ENCODE measurements around the gene TMEM41A.

The TMEM41A gene

GRCh38 chr3:185507883-185508282 is 9.0 kb upstream of the TMEM41A start:
- no peaks in the 10 kb centered on the region for H3K4me1 ChIP-seq (ENCODE audit: low read length)
- no peak overlapping the region for H3K27ac ChIP-seq (ENCODE audit: low read length)
- H3K9me3 ChIP-seq (ENCODE audit: insufficient read depth, low read length), result no peaks in the 10 kb centered on the region
- H2AFZ ChIP-seq (ENCODE audit: low read depth, low read length), result no peak overlapping the region
- no peak overlapping the region for H3K4me2 ChIP-seq (ENCODE audit: low read length)
- no peaks in the 10 kb centered on the region for H3K27me3 ChIP-seq (ENCODE audit: low read depth, low read length)
- no peaks in the 10 kb centered on the region for H3K36me3 ChIP-seq (replicated peaks; ENCODE audit: low read depth, low read length)
- TF ChIP-seq, protein P1, sequence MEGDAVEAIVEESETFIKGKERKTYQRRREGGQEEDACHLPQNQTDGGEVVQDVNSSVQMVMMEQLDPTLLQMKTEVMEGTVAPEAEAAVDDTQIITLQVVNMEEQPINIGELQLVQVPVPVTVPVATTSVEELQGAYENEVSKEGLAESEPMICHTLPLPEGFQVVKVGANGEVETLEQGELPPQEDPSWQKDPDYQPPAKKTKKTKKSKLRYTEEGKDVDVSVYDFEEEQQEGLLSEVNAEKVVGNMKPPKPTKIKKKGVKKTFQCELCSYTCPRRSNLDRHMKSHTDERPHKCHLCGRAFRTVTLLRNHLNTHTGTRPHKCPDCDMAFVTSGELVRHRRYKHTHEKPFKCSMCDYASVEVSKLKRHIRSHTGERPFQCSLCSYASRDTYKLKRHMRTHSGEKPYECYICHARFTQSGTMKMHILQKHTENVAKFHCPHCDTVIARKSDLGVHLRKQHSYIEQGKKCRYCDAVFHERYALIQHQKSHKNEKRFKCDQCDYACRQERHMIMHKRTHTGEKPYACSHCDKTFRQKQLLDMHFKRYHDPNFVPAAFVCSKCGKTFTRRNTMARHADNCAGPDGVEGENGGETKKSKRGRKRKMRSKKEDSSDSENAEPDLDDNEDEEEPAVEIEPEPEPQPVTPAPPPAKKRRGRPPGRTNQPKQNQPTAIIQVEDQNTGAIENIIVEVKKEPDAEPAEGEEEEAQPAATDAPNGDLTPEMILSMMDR (IDR thresholded peaks at IDR 0.05; ENCODE audit: low read depth, low read length), result no peak
- no peak for TF ChIP-seq EZH2phosphoT487 (IDR thresholded peaks at IDR 0.05; ENCODE audit: low read depth)
- no peak overlapping the region for H3K4me3 ChIP-seq (ENCODE audit: low read length)
- no peaks in the 10 kb centered on the region for H3K79me2 ChIP-seq (ENCODE audit: low read length)
- no peak overlapping the region for H3K9ac ChIP-seq (ENCODE audit: low read length)
- H4K20me1 ChIP-seq (ENCODE audit: insufficient read depth, low read length), result no peaks in the 10 kb centered on the region

DNA sequence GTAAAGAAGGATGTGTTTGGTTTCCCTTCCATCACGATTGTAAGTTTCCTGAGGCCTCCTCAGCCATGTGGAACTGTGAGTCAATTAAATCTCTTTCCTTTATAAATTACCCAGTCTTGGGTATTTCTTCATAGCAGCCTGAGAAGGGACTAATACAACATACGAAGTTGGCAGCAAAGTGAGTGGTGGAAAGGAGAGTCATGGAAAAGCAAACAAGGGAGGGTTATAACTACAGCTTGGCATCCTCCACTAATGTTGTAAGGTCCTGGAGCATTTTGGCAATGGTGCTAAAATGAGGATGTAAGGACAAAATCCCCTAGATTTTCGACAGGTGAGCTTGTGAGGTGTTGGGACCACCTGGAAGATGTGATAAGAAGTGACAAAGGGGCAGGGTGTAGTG is 5.8 kb upstream of the TMEM41A start:
- H3K36me3 ChIP-seq (replicated peaks; ENCODE audit: low read depth, low read length), result no peaks in the 10 kb centered on the region
- no peak overlapping the region for H2AFZ ChIP-seq (ENCODE audit: low read depth, low read length)
- no peak overlapping the region for H3K9ac ChIP-seq (ENCODE audit: low read length)
- no peak overlapping the region for H3K27ac ChIP-seq (ENCODE audit: low read length)
- H3K9me3 ChIP-seq (ENCODE audit: insufficient read depth, low read length), result no peaks in the 10 kb centered on the region
- TF ChIP-seq EZH2phosphoT487 (IDR thresholded peaks at IDR 0.05; ENCODE audit: low read depth), result no peak
- TF ChIP-seq, protein P1 (IDR thresholded peaks at IDR 0.05; ENCODE audit: low read depth, low read length), result no peak
- no peaks in the 10 kb centered on the region for H4K20me1 ChIP-seq (ENCODE audit: insufficient read depth, low read length)
- no peak overlapping the region for H3K4me2 ChIP-seq (ENCODE audit: low read length)
- no peaks in the 10 kb centered on the region for H3K27me3 ChIP-seq (ENCODE audit: low read depth, low read length)
- H3K79me2 ChIP-seq (ENCODE audit: low read length), result no peaks in the 10 kb centered on the region
- H3K4me3 ChIP-seq (ENCODE audit: low read length), result no peak overlapping the region
- no peaks in the 10 kb centered on the region for H3K4me1 ChIP-seq (ENCODE audit: low read length)

- Histone ChIP-seq H3K79me2 (ENCODE audit: low read length) (peaks cover 2% of the 10 kb centered on the region), H3K27me3 (ENCODE audit: low read depth, low read length) (no peaks in the 10 kb centered on the region), H4K20me1 (ENCODE audit: insufficient read depth, low read length) (no peaks in the 10 kb centered on the region), H3K4me3 (ENCODE audit: low read length) (no peak overlapping the region), H3K9me3 (ENCODE audit: insufficient read depth, low read length) (no peaks in the 10 kb centered on the region), H3K27ac (ENCODE audit: low read length) (no peak overlapping the region), H2AFZ (ENCODE audit: low read depth, low read length) (no peak overlapping the region), H3K36me3 (replicated peaks; ENCODE audit: low read depth, low read length) (no peaks in the 10 kb centered on the region), H3K4me1 (ENCODE audit: low read length) (peaks cover 6% of the 10 kb centered on the region; the same call in 1 of the 2 replicates), H3K9ac (ENCODE audit: low read length) (no peak overlapping the region), H3K4me2 (ENCODE audit: low read length) (no peak overlapping the region)
- no peak for TF ChIP-seq EZH2phosphoT487 (IDR thresholded peaks at IDR 0.05; ENCODE audit: low read depth)
- TF ChIP-seq, protein P1 (IDR thresholded peaks at IDR 0.05; ENCODE audit: low read depth, low read length), result no peak
Observed at GRCh38 chr3:185503521-185503920, 4.7 kb upstream of the TMEM41A start.

GRCh38 chr3:185502987-185503386 is 4.2 kb upstream of the TMEM41A start:
- Histone ChIP-seq H3K27me3 (ENCODE audit: low read depth, low read length) (no peaks in the 10 kb centered on the region), H2AFZ (ENCODE audit: low read depth, low read length) (no peak overlapping the region), H3K27ac (ENCODE audit: low read length) (no peak overlapping the region), H3K4me1 (ENCODE audit: low read length) (peaks cover 6% of the 10 kb centered on the region; the same call in 1 of the 2 replicates), H3K79me2 (ENCODE audit: low read length) (peaks cover 8% of the 10 kb centered on the region), H3K36me3 (replicated peaks; ENCODE audit: low read depth, low read length) (no peaks in the 10 kb centered on the region), H4K20me1 (ENCODE audit: insufficient read depth, low read length) (no peaks in the 10 kb centered on the region), H3K4me3 (ENCODE audit: low read length) (no peak overlapping the region), H3K4me2 (ENCODE audit: low read length) (no peak overlapping the region), H3K9me3 (ENCODE audit: insufficient read depth, low read length) (no peaks in the 10 kb centered on the region), H3K9ac (ENCODE audit: low read length) (no peak overlapping the region)
- TF ChIP-seq EZH2phosphoT487 (IDR thresholded peaks at IDR 0.05; ENCODE audit: low read depth), result no peak
- TF ChIP-seq, protein P1 (IDR thresholded peaks at IDR 0.05; ENCODE audit: low read depth, low read length), result no peak

All from OCI-LY3 (cell line).